ENCODE data around the gene UBE2D2.

The UBE2D2 gene

DNA sequence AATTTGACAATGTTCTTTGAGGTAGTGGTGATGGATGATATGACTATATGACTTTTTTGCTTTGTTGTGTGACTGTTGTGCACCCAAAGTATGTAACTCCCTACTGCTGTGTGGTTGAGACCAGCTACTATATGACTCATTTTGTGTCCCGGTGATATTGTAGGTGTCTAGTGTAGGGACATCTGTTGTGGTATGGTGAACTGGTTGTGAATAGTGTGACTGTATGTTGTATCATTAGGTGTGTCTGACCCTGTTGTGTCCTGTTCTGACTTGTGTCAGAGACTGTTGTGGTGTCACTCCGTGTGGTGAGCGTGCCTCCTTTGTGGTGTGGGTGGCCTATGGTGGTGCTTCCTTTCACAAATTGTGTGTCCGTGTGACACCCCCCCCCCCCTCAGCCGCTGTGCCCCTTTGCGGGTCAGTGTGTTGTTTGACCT lies 75.9 kb downstream of the UBE2D2 start:
- DNase-seq = no peak

- DNase-seq = no peak
These were observed 76.4 kb downstream of the UBE2D2 start for GRCh38 chr5:139637438-139638089.

DNA sequence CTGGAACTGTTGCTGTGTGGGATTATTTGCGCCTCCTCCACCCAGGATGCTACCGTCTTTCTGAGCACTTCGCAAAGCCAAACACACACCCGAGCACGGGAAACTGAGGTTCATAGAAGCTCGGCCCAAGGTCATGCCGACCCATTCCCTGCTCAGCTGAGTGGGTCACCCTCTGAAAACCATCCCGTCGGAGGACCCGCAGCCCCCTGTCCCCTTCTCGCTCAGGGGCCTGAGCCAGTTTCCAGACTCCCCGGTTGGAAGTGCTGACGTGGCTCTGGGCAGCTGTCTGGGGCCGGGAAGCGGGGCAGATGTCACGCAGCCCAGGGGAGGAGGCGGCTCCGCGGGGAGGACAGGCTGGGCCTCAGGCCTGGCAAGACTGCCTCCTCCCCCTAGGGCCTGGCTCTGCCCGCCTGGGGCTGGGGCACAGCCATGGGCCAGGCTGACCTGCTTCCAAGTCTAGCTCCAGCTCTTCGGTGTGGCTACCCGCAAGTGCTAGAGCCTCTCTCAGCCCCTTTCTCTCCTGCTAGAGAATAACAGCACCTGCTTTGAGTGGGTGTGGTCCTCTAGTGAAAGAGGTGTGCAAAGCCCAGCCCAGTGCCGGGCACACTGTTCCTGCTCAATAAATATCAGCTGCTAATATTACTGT lies 77.1 kb downstream of the UBE2D2 start:
- no peak for DNase-seq

- no peak for DNase-seq
These were observed 77.8 kb downstream of the UBE2D2 start for GRCh38 chr5:139638736-139639618.

DNA sequence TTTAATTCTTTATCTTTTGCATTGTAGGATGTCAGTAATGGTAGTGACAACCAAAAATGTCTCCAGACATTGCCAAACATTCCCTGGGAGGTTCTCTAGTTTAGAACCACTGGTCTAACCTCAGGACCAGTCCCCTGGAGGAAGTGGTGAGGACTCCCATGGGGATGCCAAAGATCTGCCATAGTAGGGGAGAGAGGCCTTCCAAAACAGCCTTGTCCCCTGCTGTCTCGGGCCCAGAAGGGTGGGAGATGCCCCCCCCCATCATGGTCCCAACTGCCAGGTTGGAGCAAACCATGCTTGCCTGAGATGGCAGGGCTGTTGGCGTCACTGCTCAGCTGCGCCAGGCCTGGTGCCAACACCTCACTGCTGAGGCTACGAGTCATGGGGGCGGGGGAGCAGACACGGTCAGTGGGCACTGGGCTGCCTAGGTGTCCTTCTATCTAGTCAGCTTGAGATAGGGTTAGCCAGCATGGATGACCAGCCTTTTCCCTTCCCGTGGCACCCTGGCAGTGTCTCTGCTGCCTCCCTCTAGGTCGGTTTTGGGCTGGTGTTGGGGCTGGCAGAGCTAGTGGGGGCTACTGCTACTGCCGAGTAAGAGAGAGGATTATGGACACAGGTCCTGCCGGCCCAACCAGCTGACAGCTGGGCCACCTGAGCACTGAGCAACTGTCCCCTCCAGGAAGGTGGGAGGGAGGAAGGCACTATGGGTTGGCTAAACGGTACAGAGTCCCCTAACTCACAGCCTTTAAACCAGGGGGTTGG lies 78.7 kb downstream of the UBE2D2 start:
- no peak for DNase-seq

DNA sequence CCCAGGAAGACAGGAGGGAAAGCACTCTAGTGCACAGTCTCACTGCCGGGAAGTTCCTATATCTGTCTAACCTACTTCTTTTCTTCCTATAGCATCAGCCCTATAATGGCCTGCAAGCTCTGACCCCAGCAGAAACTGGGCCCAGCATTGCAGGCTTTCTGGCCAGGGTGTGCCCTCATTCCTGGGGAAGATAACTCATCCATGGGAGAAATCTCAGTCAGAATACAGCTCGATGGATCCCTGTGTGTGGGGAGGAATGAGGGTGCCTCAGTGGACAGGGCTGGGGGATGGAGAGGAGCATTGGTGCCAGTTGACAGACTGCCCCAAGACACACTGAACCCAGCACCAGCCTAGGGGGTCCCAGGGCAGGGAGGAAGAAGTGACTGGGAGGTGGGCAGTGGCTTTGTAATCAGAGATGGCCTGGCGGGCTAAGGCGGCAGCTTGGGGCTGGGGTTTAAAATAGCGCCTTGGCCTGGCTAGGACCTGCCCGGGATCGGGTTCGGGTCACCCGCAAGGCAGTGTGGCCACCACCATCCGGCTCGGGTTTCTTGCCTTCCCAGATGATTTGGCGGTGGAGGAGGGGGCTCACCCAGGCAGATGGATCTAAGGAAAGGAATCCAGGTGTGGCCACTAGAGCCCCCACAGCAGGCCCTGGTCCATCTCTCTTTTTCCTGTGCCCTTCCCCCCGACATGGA lies 79.4 kb downstream of the UBE2D2 start:
- no peak for DNase-seq

DNA sequence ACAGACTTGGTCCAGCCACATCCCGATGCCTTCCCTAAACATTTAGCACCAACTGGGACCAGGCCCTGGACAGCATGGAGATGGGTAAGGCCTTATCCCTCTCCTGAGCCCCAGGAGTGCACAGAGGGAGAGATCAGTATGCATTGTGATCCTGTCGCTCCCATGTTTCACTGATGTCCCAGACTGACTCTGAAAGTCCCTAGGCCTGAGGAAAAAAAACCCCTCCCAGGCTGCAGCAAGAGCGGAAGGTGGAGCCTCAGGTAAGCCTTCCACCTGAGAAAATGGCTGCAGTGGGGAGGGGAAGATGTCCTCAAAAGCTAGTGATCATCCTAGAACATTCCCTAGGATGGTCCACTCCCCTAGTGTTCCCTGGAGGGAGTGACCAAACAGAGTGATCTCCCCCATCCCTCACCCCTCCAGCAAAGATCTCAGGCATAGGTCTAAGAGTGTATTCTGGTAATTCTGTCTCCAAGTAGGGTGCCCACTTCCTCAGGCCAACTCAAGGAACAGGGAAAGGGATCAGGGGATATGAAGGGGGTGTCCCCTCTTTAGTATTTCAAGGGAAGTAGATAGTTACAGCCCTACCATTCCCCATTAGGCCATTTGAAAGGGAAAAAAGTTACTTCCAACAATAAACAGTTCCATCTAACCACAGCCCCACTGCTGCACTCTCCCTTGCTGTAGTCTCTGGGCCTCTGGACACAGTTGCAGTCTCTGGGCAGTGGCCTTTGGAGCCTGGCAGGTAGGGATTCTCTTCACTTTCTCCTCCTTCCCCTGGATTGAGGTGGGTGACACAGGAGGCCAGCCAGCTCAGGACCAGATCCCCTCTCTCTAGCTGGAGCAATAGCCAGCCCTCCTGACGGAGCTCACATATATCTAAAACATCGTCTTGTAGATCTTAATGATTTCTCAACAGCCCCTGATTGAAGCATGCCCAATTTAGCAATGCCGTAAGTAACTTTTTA lies 80.3 kb downstream of the UBE2D2 start:
- no peak for DNase-seq

DNA sequence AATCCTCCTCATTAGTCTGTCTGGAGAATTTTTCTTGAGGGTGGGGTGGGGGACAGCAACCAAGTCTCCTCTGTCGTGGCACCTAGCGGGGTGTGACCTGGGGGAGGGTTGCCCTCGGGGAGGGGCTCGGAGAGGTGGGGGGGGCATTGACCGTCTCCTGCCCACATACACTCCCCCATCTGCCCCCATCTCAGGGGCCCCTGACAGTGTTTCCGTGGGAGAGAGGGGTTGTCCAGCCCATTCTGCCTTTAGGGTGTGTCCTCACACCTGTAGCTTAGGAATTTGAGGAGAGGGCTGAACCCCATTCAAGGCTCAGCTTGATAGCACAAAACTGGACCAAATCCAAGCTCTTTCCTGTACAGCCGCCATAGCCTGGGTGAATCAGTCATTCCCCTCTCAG lies 81.1 kb downstream of the UBE2D2 start:
- no peak for DNase-seq

DNA sequence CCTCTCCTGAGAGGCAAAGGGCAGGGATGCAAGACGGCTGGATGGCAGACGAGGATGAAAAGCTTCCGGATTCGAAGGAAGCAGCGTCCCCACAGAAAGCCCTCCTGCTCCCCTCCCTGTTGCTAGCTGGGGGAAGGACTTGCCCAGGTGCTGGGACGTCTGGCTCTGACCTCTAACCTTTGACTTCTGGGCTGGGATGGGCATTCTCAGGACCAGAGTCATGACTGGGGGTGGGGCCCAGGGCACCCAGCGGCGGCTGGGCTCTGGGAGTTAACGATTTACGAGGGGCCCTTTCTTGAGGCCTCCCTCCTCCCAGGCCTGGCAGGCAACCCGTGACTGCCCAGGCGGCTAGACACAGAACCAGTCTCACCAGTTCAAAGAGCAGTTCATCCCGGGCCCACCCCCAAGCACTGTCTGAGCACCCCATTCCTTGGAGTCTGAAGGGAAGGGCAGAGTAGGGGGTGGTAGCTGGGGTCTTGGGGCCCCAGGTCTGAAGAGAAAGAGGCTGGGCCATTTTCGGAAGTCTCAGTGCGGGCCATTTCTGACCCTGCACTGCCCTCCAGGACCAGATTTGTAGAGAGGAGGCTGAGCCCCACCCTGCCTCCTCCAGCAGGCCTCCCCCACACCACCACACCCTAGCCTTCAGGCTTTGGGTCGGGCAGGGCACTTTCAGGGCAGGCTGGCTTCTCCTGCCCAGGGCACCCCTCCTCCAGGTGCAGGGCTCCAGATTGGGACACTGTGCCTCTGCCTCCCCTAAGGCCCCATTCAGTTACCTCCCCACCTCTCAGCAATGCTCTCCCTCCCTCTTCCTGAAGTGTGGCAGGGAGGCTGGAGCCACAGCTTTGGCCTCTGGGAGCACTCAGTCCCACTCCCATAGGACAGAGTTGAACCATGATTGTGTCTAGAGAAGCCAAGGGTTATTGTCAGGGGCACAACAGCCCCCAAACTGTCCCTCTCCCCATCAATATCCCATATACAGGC lies 82.0 kb downstream of the UBE2D2 start:
- no peak for DNase-seq

- no peak for DNase-seq
These were observed 82.9 kb downstream of the UBE2D2 start for GRCh38 chr5:139644001-139644456.

DNA sequence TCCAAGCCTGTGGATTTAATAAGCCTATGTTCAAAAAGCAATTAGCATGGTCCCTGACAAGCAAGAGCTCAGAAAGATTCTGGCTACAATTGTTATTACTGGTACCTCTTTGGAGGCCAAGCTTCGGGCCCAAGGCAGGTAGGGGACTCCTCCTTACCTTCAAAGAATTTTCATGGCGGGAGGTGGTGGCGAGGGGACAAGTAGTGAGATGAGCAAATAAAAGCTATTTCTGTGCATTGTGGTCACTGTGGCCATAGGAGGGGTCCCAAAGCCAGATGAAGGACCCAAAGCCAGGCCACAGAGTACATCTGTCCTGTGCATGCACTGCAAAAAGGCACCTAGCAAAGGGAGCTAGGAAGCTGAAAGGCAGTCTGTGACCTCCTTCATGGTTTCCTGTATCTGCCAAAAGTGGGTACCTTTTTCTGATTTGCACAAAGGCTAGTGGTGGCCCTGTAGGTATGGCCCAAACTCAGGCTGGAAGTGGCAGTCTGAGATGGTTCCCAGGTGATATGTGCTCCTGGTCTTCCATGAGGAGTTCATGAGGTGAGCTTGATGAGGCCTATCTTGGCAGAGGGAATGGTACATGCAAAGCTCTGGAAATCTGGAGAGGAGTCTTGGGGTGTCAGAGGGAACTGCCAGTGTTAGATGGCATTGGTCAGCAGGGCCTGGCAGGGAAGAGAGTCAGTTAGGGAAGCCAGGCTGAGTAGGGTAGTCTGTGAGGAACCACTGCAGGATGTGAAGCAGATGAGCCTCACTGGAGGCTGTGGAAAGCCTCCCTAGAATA lies 83.7 kb downstream of the UBE2D2 start:
- no peak for DNase-seq

DNA sequence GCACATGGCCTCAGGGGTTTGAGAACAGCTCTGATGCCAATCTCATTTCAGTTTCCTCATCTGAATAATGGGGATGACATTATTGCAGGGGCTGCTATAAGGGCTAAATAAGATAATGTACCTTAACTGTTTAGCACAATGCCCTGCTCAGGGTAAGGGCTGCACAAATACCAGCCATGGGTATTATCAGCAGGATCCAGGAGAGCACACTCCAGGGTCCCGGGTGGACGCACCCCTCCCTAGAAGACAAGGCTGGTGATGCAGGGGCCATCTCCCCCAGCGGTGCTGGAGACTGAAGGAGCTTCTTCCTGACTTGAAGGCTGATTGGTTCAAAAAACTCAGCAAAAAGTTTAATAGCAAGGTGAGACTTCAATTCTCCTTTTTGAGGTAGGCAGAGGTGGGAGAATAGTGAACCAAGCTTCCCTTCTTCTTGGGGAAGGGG lies 84.3 kb downstream of the UBE2D2 start:
- DNase-seq = no peak

GRCh38 chr5:139646111-139646510 lies 85.0 kb downstream of the UBE2D2 start:
- no peak for DNase-seq

DNA sequence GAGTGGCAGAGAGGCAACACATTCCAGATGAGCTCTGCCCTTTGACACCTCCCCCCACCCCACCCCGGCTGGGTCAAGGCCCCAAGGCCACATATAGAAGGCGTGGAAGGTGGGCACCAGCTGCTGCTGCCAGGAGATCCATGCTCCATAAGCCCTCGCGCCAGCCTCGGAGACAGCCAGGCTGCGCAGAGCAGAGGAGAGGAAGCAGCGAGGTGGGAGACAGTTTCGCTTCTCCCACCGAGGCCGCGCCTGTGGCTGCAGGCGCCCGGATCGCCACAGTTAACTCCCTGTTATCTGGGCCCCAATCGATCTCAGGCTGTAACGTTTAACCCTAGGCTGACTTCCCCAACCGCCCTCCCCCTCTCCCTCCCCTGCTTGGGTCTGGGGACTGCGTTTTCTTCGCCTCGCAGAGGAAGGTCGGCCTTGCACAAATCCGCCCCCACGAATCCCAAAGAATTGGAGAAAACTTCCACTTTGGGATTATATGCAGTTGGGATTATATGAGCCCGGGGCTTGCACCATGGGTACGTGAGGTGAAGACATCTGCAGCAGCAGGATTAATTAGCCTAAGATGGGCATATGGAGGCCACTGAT lies 85.9 kb downstream of the UBE2D2 start:
- no peak for DNase-seq

GRCh38 chr5:139647506-139648204 lies 86.5 kb downstream of the UBE2D2 start:
- no peak for DNase-seq

- no peak for DNase-seq
These were observed 87.3 kb downstream of the UBE2D2 start, which contains the start of gene CXXC5 for GRCh38 chr5:139648205-139649081. TSS of gene CXXC5 (plus strand) at chr5:139648349. CDS start at chr5:139680524, 32,175 bp downstream.
